ENCODE results near the gene ISY1. TPM values are rescaled to one million over a fixed set of nuclear protein-coding genes. Genes with fewer than 3 reads are reported as not detected.

Gene ISY1
- total RNA-seq, 1 experiment from 2014 or later = 43.6 TPM

- CTCF ChIA-PET = interaction anchor here (1.0 kb wide), 1 partner anchor 136 kb away, joined by 4 read pairs; no protein-coding TSS in a partner anchor
- Histone ChIP-seq H3K4me1 (ENCODE audit: control insufficient read depth in 1 of 2, insufficient read depth in 2 of 2, low read length in 2 of 2) (no peaks in the 10 kb centered on the region), H3K27ac (ENCODE audit: low read depth, low read length) (no peak overlapping the region), H3K36me3 (ENCODE audit: control insufficient read depth in 1 of 2, insufficient read depth in 2 of 2, low read length in 2 of 2) (no peaks in the 10 kb centered on the region), H3K79me2 (ENCODE audit: insufficient read depth, low read length) (no peaks in the 10 kb centered on the region), H3K4me2 (ENCODE audit: low read length) (no peak overlapping the region), H3K4me3 (replicated peaks in 1 of 2; ENCODE audit: low read depth in 1 of 2, low read length in 2 of 2) (no peak overlapping the region), H3K9ac (ENCODE audit: low read length) (no peak overlapping the region), H3K9me3 (ENCODE audit: control insufficient read depth in 1 of 2, insufficient read depth in 1 of 2, low read depth in 1 of 2, low read length in 2 of 2) (no peaks in the 10 kb centered on the region), H2AFZ (ENCODE audit: low read depth, low read length, poor library complexity, severe bottlenecking) (no peak overlapping the region), H3K9me2 (ENCODE audit: insufficient read depth) (no peaks in the 10 kb centered on the region), H3K27me3 (ENCODE audit: insufficient read depth, low read length) (no peaks in the 10 kb centered on the region), H4K20me1 (ENCODE audit: insufficient read depth) (no peaks in the 10 kb centered on the region)
- BruUV-seq (replicated peaks) = no TSS peak
- ATAC-seq (peak; percentile 69), DNase-seq (ENCODE audit: low read depth, low spot score) (no peak)
- RAD21 ChIA-PET (ENCODE audit: low non-redundant PET in 1 of 2, low total read pairs in 2 of 2, uncharacterized antibody in 2 of 2, unreplicated experiment in 2 of 2) = interaction anchor here in 1 of 2 experiments (1.0 kb wide), 1 partner anchor 90 kb away, joined by 5 read pairs; no protein-coding TSS in a partner anchor
- TF ChIP-seq SP1 (IDR thresholded peaks at IDR 0.05; ENCODE audit: low read depth) (no peak), JUND (IDR thresholded peaks at IDR 0.05) (no peak), RAD21 (IDR thresholded peaks at IDR 0.05; ENCODE audit: low read depth) (peak; percentile 34; the same call in 1 of the 2 replicates), SIN3A (IDR thresholded peaks at IDR 0.05; ENCODE audit: low read depth) (no peak), EGR1 (IDR thresholded peaks at IDR 0.05; ENCODE audit: low read depth) (no peak), CTCF (IDR thresholded peaks at IDR 0.05 in 2 of 3, conservative IDR thresholded peaks at IDR 0.05 in 1 of 3; ENCODE audit: borderline replicate concordance in 1 of 3, insufficient read depth in 1 of 3, low read depth in 2 of 3, low read length in 2 of 3) (0 out of 6 replicates have a peak, but pooled peaks of 2 of the 3 experiments have one; percentile 7 to 12)
- POLR2A ChIA-PET = no interaction called here
- intact Hi-C loops (cut with micrococcal nuclease) = no loop called here
These were observed 54.5 kb downstream of the ISY1 start for GRCh38 chr3:129106320-129106719.

DNA sequence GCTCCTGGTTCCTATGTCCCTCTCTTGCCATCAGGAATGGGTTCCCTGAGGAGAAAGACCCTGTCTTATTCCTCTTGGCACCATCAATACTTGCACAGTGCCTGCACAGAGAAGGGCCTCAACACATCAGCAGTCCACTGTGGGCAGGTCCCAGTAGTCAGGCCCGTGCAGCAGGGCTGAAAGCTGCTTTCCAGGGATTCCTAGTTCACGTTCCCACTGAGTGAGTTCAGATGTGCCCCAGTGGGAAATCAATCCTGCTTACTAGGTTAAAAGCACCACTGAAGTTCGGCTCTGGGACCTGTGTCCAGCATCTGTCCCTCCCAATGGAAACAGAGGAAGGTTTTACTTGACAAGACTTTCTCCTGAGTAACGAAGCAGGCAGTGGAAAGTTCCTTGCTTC, 55.0 kb downstream of the ISY1 start:
- H3K27me3 ChIP-seq (ENCODE audit: insufficient read depth, low read length) = no peaks in the 10 kb centered on the region
- H3K79me2 ChIP-seq (ENCODE audit: insufficient read depth, low read length) = no peaks in the 10 kb centered on the region
- no peak overlapping the region for H3K4me2 ChIP-seq (ENCODE audit: low read length)
- H3K9me2 ChIP-seq (ENCODE audit: insufficient read depth) = no peaks in the 10 kb centered on the region
- intact Hi-C loops (cut with micrococcal nuclease) = no loop called here
- ChIA-PET POLR2A (no interaction called here), RAD21 (ENCODE audit: low non-redundant PET in 1 of 2, low total read pairs in 2 of 2, uncharacterized antibody in 2 of 2, unreplicated experiment in 2 of 2) (no interaction called here), CTCF (interaction anchor here (1.0 kb wide), 1 partner anchor 135 kb away, joined by 4 read pairs; no protein-coding TSS in a partner anchor)
- H3K4me1 ChIP-seq (ENCODE audit: control insufficient read depth in 1 of 2, insufficient read depth in 2 of 2, low read length in 2 of 2) = no peaks in the 10 kb centered on the region
- BruUV-seq (replicated peaks) = no TSS peak
- DNase-seq (ENCODE audit: low read depth, low spot score) = no peak
- no peaks in the 10 kb centered on the region for H4K20me1 ChIP-seq (ENCODE audit: insufficient read depth)
- no peaks in the 10 kb centered on the region for H3K36me3 ChIP-seq (ENCODE audit: control insufficient read depth in 1 of 2, insufficient read depth in 2 of 2, low read length in 2 of 2)
- H3K27ac ChIP-seq (ENCODE audit: low read depth, low read length) = no peak overlapping the region
- no peaks in the 10 kb centered on the region for H3K9me3 ChIP-seq (ENCODE audit: control insufficient read depth in 1 of 2, insufficient read depth in 1 of 2, low read depth in 1 of 2, low read length in 2 of 2)
- H3K9ac ChIP-seq (ENCODE audit: low read length) = no peak overlapping the region
- no peak overlapping the region for H2AFZ ChIP-seq (ENCODE audit: low read depth, low read length, poor library complexity, severe bottlenecking)
- H3K4me3 ChIP-seq (replicated peaks in 1 of 2; ENCODE audit: low read depth in 1 of 2, low read length in 2 of 2) = no peak overlapping the region
- ATAC-seq = no peak
- no peak for TF ChIP-seq EZH2phosphoT487 (IDR thresholded peaks at IDR 0.05; ENCODE audit: borderline replicate concordance)
- no peak for TF ChIP-seq POLR2A (IDR thresholded peaks at IDR 0.05; ENCODE audit: borderline replicate concordance, extremely low read depth, insufficient read depth, insufficient read length)
- no peak for TF ChIP-seq CTCF (IDR thresholded peaks at IDR 0.05 in 2 of 3, conservative IDR thresholded peaks at IDR 0.05 in 1 of 3; ENCODE audit: borderline replicate concordance in 1 of 3, insufficient read depth in 1 of 3, low read depth in 2 of 3, low read length in 2 of 3)
- TF ChIP-seq CEBPB (IDR thresholded peaks at IDR 0.05; ENCODE audit: low read depth) = no peak
- TF ChIP-seq POLR2AphosphoS5 (IDR thresholded peaks at IDR 0.05; ENCODE audit: low read depth, low read length) = no peak
- TF ChIP-seq SP1 (IDR thresholded peaks at IDR 0.05; ENCODE audit: low read depth) = no peak
- no peak for TF ChIP-seq FOSL1 (IDR thresholded peaks at IDR 0.05; ENCODE audit: low read depth)
- no peak for TF ChIP-seq SIN3A (IDR thresholded peaks at IDR 0.05; ENCODE audit: low read depth)
- no peak for TF ChIP-seq RAD21 (IDR thresholded peaks at IDR 0.05; ENCODE audit: low read depth)
- TF ChIP-seq ZFX (IDR thresholded peaks at IDR 0.05) = no peak
- TF ChIP-seq EGR1 (IDR thresholded peaks at IDR 0.05; ENCODE audit: low read depth) = no peak
- no peak for TF ChIP-seq REST (IDR thresholded peaks at IDR 0.05; ENCODE audit: low read depth)

All from HCT116 (cell line).